ENCODE results near the gene RPS29. TPM values are rescaled to one million over a fixed set of nuclear protein-coding genes. Genes with fewer than 3 reads are reported as not detected.
A peak's percentile ranks its signal among the peaks of the same experiment; 100 is the strongest.

RPS29 gene
- total RNA-seq, 1 donor from 2014 or later = 5,636 TPM

GRCh38 chr14:49546766-49547165, 39.4 kb downstream of the RPS29 start:
- Mint-ChIP-seq H3K9me3 (peaks cover 8% of the 10 kb centered on the region), H3K27ac (peak overlapping the region; percentile 12), H3K4me1 (peaks cover 24% of the 10 kb centered on the region)

GRCh38 chr14:49545716-49546115, 40.5 kb downstream of the RPS29 start:
- Mint-ChIP-seq H3K27me3 (ENCODE audit: insufficient read depth, low read depth) (no peaks in the 10 kb centered on the region), H3K4me3 (no peak overlapping the region), H3K36me3 (peaks cover 5% of the 10 kb centered on the region), H3K9me3 (peaks cover 16% of the 10 kb centered on the region), H3K27ac (no peak overlapping the region), H3K4me1 (peaks cover 19% of the 10 kb centered on the region)
- H3K9me3 ChIP-seq (ENCODE audit: low read depth) = peaks cover 5% of the 10 kb centered on the region
- H3K4me1 ChIP-seq = peaks cover 24% of the 10 kb centered on the region
- H3K4me2 ChIP-seq = no peak overlapping the region
- no peaks in the 10 kb centered on the region for H4K20me1 ChIP-seq (ENCODE audit: low read depth)
- H3K36me3 ChIP-seq = no peaks in the 10 kb centered on the region
- peaks cover 7% of the 10 kb centered on the region for H3F3A ChIP-seq (ENCODE audit: low read depth)
- H3K27ac ChIP-seq = no peak overlapping the region
- H3K79me2 ChIP-seq (ENCODE audit: low read depth) = no peaks in the 10 kb centered on the region
- H3K4me3 ChIP-seq = no peak overlapping the region
- no peak overlapping the region for H2AFZ ChIP-seq (replicated peaks)
- peak; percentile 34 for DNase-seq (ENCODE audit: low spot score)
- H3K9ac ChIP-seq = no peak overlapping the region
- no peaks in the 10 kb centered on the region for H3K27me3 ChIP-seq
- TF ChIP-seq EZH2phosphoT487 (IDR thresholded peaks at IDR 0.05) (no peak), EZH2 (IDR thresholded peaks at IDR 0.05) (no peak), CTCF (IDR thresholded peaks at IDR 0.05) (no peak)

More at GRCh38 chr14:49546766-49547165, 39.4 kb downstream of the RPS29 start:
- Histone ChIP-seq H3K36me3 (no peaks in the 10 kb centered on the region), H3K9me3 (ENCODE audit: low read depth) (peaks cover 5% of the 10 kb centered on the region), H3K79me2 (ENCODE audit: low read depth) (no peaks in the 10 kb centered on the region), H4K20me1 (ENCODE audit: low read depth) (no peaks in the 10 kb centered on the region), H3K9ac (no peak overlapping the region), H3K27me3 (no peaks in the 10 kb centered on the region), H3K4me1 (peaks cover 25% of the 10 kb centered on the region), H3K4me2 (no peak overlapping the region), H3K27ac (no peak overlapping the region), H2AFZ (replicated peaks) (no peak overlapping the region), H3K4me3 (no peak overlapping the region), H3F3A (ENCODE audit: low read depth) (peaks cover 7% of the 10 kb centered on the region)
- peak; percentile 2 for DNase-seq (ENCODE audit: low spot score)
- TF ChIP-seq CTCF (IDR thresholded peaks at IDR 0.05) (no peak), EZH2 (IDR thresholded peaks at IDR 0.05) (no peak), EZH2phosphoT487 (IDR thresholded peaks at IDR 0.05) (no peak)
- no peaks in the 10 kb centered on the region for H3K27me3 Mint-ChIP-seq (ENCODE audit: insufficient read depth, low read depth)
- H3K4me3 Mint-ChIP-seq = no peak overlapping the region
- peaks cover 2% of the 10 kb centered on the region for H3K36me3 Mint-ChIP-seq

- peaks cover 5% of the 10 kb centered on the region for H3K9me3 ChIP-seq (ENCODE audit: low read depth)
- no peak overlapping the region for H2AFZ ChIP-seq (replicated peaks)
- no peak for DNase-seq (ENCODE audit: low spot score)
- H3F3A ChIP-seq (ENCODE audit: low read depth) = peaks cover 7% of the 10 kb centered on the region
- H3K9ac ChIP-seq = no peak overlapping the region
- peaks cover 5% of the 10 kb centered on the region for H3K36me3 Mint-ChIP-seq
- H3K27ac ChIP-seq = no peak overlapping the region
- H3K36me3 ChIP-seq = no peaks in the 10 kb centered on the region
- TF ChIP-seq CTCF (IDR thresholded peaks at IDR 0.05) (no peak), EZH2phosphoT487 (IDR thresholded peaks at IDR 0.05) (no peak), EZH2 (IDR thresholded peaks at IDR 0.05) (no peak)
- peaks cover 21% of the 10 kb centered on the region for H3K9me3 Mint-ChIP-seq
- no peak overlapping the region for H3K4me3 Mint-ChIP-seq
- peaks cover 17% of the 10 kb centered on the region for H3K4me1 ChIP-seq
- H3K27ac Mint-ChIP-seq = no peak overlapping the region
- no peak overlapping the region for H3K4me3 ChIP-seq
- no peak overlapping the region for H3K4me2 ChIP-seq
- no peaks in the 10 kb centered on the region for H3K27me3 Mint-ChIP-seq (ENCODE audit: insufficient read depth, low read depth)
- no peaks in the 10 kb centered on the region for H4K20me1 ChIP-seq (ENCODE audit: low read depth)
- peaks cover 13% of the 10 kb centered on the region for H3K4me1 Mint-ChIP-seq
- H3K27me3 ChIP-seq = no peaks in the 10 kb centered on the region
- H3K79me2 ChIP-seq (ENCODE audit: low read depth) = no peaks in the 10 kb centered on the region
Measured at GRCh38 chr14:49545071-49545470, 41.1 kb downstream of the RPS29 start.

All from neural progenitor cell (in vitro differentiated cells).